MM.1S (cell line): ENCODE data around the gene SLCO3A1.

Experiments
- CTCF ChIP-seq: fragments of 300-600 bp; sonication (generic); IDR thresholded peaks from 2 replicates; pipeline ENCODE4 v1.5.1; 2016; ENCODE audit warnings: antibody characterized with exemption, low read length, mixed read lengths
- EZH2 ChIP-seq: fragments of 300-600 bp; sonication (generic); optimal IDR thresholded peaks from 2 replicates; pipeline ENCODE3; 2017; ENCODE audit warnings: low read depth, mild to moderate bottlenecking, antibody characterized with exemption, low read length, mixed read lengths

- TF ChIP-seq CTCF (no peak), EZH2 (no peak)
Measured at GRCh38 chr15:91953432-91953831, 99.9 kb downstream of the SLCO3A1 start.
